ENCODE measurements around the gene CARM1.

- TF ChIP-seq GATA2 (IDR thresholded peaks at IDR 0.05; ENCODE audit: low read depth, low read length) (no peak), GATA3 (IDR thresholded peaks at IDR 0.05; ENCODE audit: low read depth, low read length) (no peak)
These were observed 42.2 kb upstream of the CARM1 start for GRCh38 chr19:10828981-10829821.
